DND-41 (cell line): ENCODE measurements around the gene SAPCD2.

Source experiments
- EZH2 ChIP-seq: IDR thresholded peaks from 3 replicates; pipeline ENCODE4 v1.6.1; 2012; ENCODE audit warnings: borderline replicate concordance, low read depth, mild to moderate bottlenecking, moderate library complexity, low read length, inconsistent platforms; ENCODE audit not compliant: severe bottlenecking
- TF ChIP-seq, protein P1 (sequence below): IDR thresholded peaks from 2 replicates; pipeline ENCODE4 v1.5.1; 2012; ENCODE audit warnings: borderline replicate concordance, low read length, moderate library complexity, mild to moderate bottlenecking; ENCODE audit not compliant: poor library complexity, severe bottlenecking; ENCODE audit errors: extremely low read depth

DNA sequence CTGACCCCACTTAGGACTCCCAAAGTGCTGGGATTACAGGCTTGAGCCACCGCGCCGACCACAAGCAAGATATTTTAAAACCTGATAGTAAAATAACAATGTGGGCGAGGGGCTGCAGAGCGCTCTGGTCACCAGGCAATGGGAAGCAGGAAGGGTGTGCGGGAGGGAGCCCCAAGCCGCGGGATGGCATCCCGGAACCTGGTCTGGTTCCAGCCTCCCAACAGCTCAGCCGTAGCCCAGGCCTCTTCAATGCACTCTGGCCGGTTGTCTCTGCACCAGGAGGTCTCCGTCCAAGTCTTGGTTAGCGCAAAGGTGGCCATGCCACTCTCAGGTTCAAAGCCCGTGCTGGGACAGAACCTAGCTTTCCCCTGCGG, 6.3 kb upstream of the SAPCD2 start:
- TF ChIP-seq, protein P1, sequence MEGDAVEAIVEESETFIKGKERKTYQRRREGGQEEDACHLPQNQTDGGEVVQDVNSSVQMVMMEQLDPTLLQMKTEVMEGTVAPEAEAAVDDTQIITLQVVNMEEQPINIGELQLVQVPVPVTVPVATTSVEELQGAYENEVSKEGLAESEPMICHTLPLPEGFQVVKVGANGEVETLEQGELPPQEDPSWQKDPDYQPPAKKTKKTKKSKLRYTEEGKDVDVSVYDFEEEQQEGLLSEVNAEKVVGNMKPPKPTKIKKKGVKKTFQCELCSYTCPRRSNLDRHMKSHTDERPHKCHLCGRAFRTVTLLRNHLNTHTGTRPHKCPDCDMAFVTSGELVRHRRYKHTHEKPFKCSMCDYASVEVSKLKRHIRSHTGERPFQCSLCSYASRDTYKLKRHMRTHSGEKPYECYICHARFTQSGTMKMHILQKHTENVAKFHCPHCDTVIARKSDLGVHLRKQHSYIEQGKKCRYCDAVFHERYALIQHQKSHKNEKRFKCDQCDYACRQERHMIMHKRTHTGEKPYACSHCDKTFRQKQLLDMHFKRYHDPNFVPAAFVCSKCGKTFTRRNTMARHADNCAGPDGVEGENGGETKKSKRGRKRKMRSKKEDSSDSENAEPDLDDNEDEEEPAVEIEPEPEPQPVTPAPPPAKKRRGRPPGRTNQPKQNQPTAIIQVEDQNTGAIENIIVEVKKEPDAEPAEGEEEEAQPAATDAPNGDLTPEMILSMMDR = no peak
- TF ChIP-seq EZH2 = no peak
